H1 (cell line): ENCODE measurements around the gene PRRT4. TPM values are rescaled to one million over a fixed set of nuclear protein-coding genes. Genes with fewer than 3 reads are reported as not detected.

ENCODE experiments used
- ASH2L ChIP-seq: fragments of 200-600, 300-600 bp; sonication (generic); IDR thresholded peaks from one replicate; pipeline ENCODE4 v1.7.1; 2017; ENCODE audit warnings: low read length
- BRCA1 ChIP-seq: IDR thresholded peaks from 2 replicates; pipeline ENCODE4 v1.6.1; 2012; ENCODE audit warnings: low read depth, low read length, improper control_type of control experiment
- CHD1 ChIP-seq: IDR thresholded peaks from 2 replicates; pipeline ENCODE4 v1.6.1; 2012; ENCODE audit warnings: low read depth, low read length, improper control_type of control experiment
- CREB1 ChIP-seq: IDR thresholded peaks from 2 replicates; pipeline ENCODE4 v1.6.1; 2012; ENCODE audit warnings: inconsistent platforms
- E2F6 ChIP-seq: IDR thresholded peaks from 2 replicates; pipeline ENCODE4 v1.6.1; 2012; ENCODE audit warnings: inconsistent platforms
- EGR1 ChIP-seq: IDR thresholded peaks from 2 replicates; pipeline ENCODE4 v1.6.1; 2011; ENCODE audit warnings: low read depth, low read length, borderline replicate concordance
- EP300 ChIP-seq, 2 experiments: IDR thresholded peaks; 1 replicate in 1 of 2; 2 replicates in 1 of 2; pipeline ENCODE4 v1.6.1; 2011 to 2012; ENCODE audit warnings: low read depth in 2 of 2, low read length in 2 of 2, mild to moderate bottlenecking in 2 of 2, borderline replicate concordance in 1 of 2, inconsistent platforms in 1 of 2, moderate library complexity in 1 of 2
- GABPA ChIP-seq: IDR thresholded peaks from 2 replicates; pipeline ENCODE4 v1.6.1; 2011; ENCODE audit warnings: mild to moderate bottlenecking, low read length, moderate library complexity, borderline replicate concordance; ENCODE audit not compliant: insufficient read depth
- GTF2F1 ChIP-seq: IDR thresholded peaks from 2 replicates; pipeline ENCODE4 v1.6.1; 2012; ENCODE audit warnings: low read depth, low read length, improper control_type of control experiment, borderline replicate concordance
- JUN ChIP-seq: IDR thresholded peaks from 2 replicates; pipeline ENCODE4 v1.6.1; 2011; ENCODE audit warnings: low read depth, mild to moderate bottlenecking, improper control_type of control experiment, low read length
- KDM1A ChIP-seq: fragments of 200-600, 300-600 bp; sonication (generic); IDR thresholded peaks from 2 replicates; pipeline ENCODE4 v1.7.1; 2016; ENCODE audit warnings: mild to moderate bottlenecking, low read length, borderline replicate concordance
- KDM5A ChIP-seq: fragments of 200-600 bp; IDR thresholded peaks from 2 replicates; pipeline ENCODE4 v1.7.1; 2012; ENCODE audit warnings: mild to moderate bottlenecking, low read length, inconsistent platforms, mixed read lengths
- MAFK ChIP-seq: IDR thresholded peaks from 2 replicates; pipeline ENCODE4 v1.6.1; 2012; ENCODE audit warnings: low read depth, mild to moderate bottlenecking, improper control_type of control experiment, low read length
- RNF2 ChIP-seq: fragments of 200-900, 300-1000 bp; sonication (generic); IDR thresholded peaks from 2 replicates; pipeline ENCODE4 v1.7.1; 2016; ENCODE audit warnings: borderline replicate concordance, low read depth, mild to moderate bottlenecking, antibody characterized with exemption, low read length; ENCODE audit not compliant: poor library complexity, severe bottlenecking; ENCODE audit errors: missing control alignments
- SP1 ChIP-seq: IDR thresholded peaks from 2 replicates; pipeline ENCODE4 v1.6.1; 2011; ENCODE audit warnings: low read depth, low read length
- SP2 ChIP-seq: IDR thresholded peaks from 2 replicates; pipeline ENCODE4 v1.6.1; 2012; ENCODE audit warnings: mild to moderate bottlenecking, low read length, inconsistent platforms
- SRF ChIP-seq: IDR thresholded peaks from 2 replicates; pipeline ENCODE4 v1.6.1; 2011; ENCODE audit warnings: mild to moderate bottlenecking, low read depth, low read length, moderate library complexity
- SUZ12 ChIP-seq: fragments of 200-600 bp; sonication (generic); IDR thresholded peaks from 2 replicates; pipeline ENCODE4 v1.6.1; 2012; ENCODE audit warnings: mild to moderate bottlenecking, inconsistent platforms, low read length, moderate library complexity, mixed read lengths
- TAF7 ChIP-seq: optimal IDR thresholded peaks from 2 replicates; pipeline ENCODE3; 2011; ENCODE audit warnings: low read depth, mild to moderate bottlenecking, inconsistent platforms, low read length, moderate library complexity, borderline replicate concordance
- USF2 ChIP-seq: IDR thresholded peaks from 2 replicates; pipeline ENCODE4 v1.6.1; 2011; ENCODE audit warnings: low read length, improper control_type of control experiment
- YY1 ChIP-seq: IDR thresholded peaks from 2 replicates; pipeline ENCODE4 v1.6.1; 2011; ENCODE audit warnings: low read depth, mild to moderate bottlenecking, low read length
- polyA plus RNA-seq, 7 experiments: library from polyadenylated mRNA; depleted of rRNA in 3 of 7; stranded (reverse) in 5 of 7; unstranded in 2 of 7; fragments of >200 nt in 5 of 7; fragments of 200-250 nt in 2 of 7; gene quantifications; 1 replicate in 5 of 7; 2 replicates in 1 of 7; 4 replicates in 1 of 7; pipeline versions ENCODE4 v1.2.1 to v1.2.3, GENCODE V29; 2011 to 2013; ENCODE audit warnings: missing spikeins in 2 of 7, mixed read lengths in 2 of 7
- total RNA-seq: library from RNA; stranded (reverse); fragmentation: NEBNext Ultra II Directional; extraction: Animal tissue kit (Norgen Biotek cat#: 25700); gene quantifications from 2 replicates; pipeline ENCODE4 v1.2.1, GENCODE V29; 2021

Gene PRRT4
- total and polyA plus RNA-seq, 2 of the 8 experiments (the other 6 are each of a cell fraction or from before 2014, with no cell fraction given), result 0.34 to 1.0 TPM

GRCh38 chr7:128352153-128352537 is 9.3 kb downstream of the PRRT4 start (continued):
- TF ChIP-seq KDM1A, result no peak
- no peak for TF ChIP-seq SP1
- no peak for TF ChIP-seq CHD1
- no peak for TF ChIP-seq RNF2
- TF ChIP-seq E2F6, result peak; percentile 100
- TF ChIP-seq GABPA, result peak; percentile 81; the same call in 1 of the 2 replicates
- TF ChIP-seq USF2, result no peak; the same call in 1 of the 2 replicates
- TF ChIP-seq JUN, result no peak
- no peak for TF ChIP-seq TAF7
- TF ChIP-seq KDM5A, result no peak
- no peak for TF ChIP-seq BRCA1
- TF ChIP-seq MAFK, result no peak
- no peak for TF ChIP-seq SP2
- TF ChIP-seq EGR1, result no peak
- TF ChIP-seq SRF, result no peak; the same call in 1 of the 2 replicates
- no peak for TF ChIP-seq SUZ12
- no peak for TF ChIP-seq EP300 (IDR thresholded peaks at IDR 0.05; ENCODE audit: borderline replicate concordance in 1 of 2, low read depth in 2 of 2, low read length in 2 of 2)
- no peak for TF ChIP-seq ASH2L
- TF ChIP-seq CREB1, result peak; percentile 62; the same call in 1 of the 2 replicates
- peak; percentile 83; the same call in 1 of the 2 replicates for TF ChIP-seq GTF2F1
- TF ChIP-seq YY1, result 0 out of 2 replicates have a peak, but pooled peaks have one; percentile 32
